ENCODE data around the gene NAA15.
"Not testable (repeated sequence)": the region's sequence is repeated elsewhere in the genome, so short reads cannot be mapped to it uniquely, and the experiment has no call there.

NAA15 gene

GRCh38 chr4:139301113-139301820, at the start of gene NAA15:
Gene NAA15 (plus strand): TSS chr4:139301505. CDS start chr4:139301778, 273 bp downstream.
- in situ Hi-C loops (cut with MboI; ENCODE audit: low pct_unique_long_range_greater_than_20kb, low sequenced_read_pairs): no loop called here
- DNase-seq: peak; percentile 99

- DNase-seq: no peak
Measured at GRCh38 chr4:139253046-139253445, 48.3 kb upstream of the NAA15 start.

GRCh38 chr4:139253713-139254112, 47.6 kb upstream of the NAA15 start:
- in situ Hi-C loops (cut with MboI; ENCODE audit: low pct_unique_long_range_greater_than_20kb, low sequenced_read_pairs): no loop called here
- no peak for DNase-seq

More at GRCh38 chr4:139253046-139253445, 48.3 kb upstream of the NAA15 start:
- in situ Hi-C loops (cut with MboI; ENCODE audit: low pct_unique_long_range_greater_than_20kb, low sequenced_read_pairs): no loop called here

GRCh38 chr4:139255581-139255980, 45.7 kb upstream of the NAA15 start:
- in situ Hi-C loops (cut with MboI; ENCODE audit: low pct_unique_long_range_greater_than_20kb, low sequenced_read_pairs): not testable (repeated sequence)

GRCh38 chr4:139256349-139256748, 45.0 kb upstream of the NAA15 start:
- no peak for DNase-seq
- in situ Hi-C loops (cut with MboI; ENCODE audit: low pct_unique_long_range_greater_than_20kb, low sequenced_read_pairs): no loop called here

More at GRCh38 chr4:139255581-139255980, 45.7 kb upstream of the NAA15 start:
- not testable (repeated sequence) for DNase-seq

- no peak for DNase-seq
- in situ Hi-C loops (cut with MboI; ENCODE audit: low pct_unique_long_range_greater_than_20kb, low sequenced_read_pairs): no loop called here
Measured at GRCh38 chr4:139265654-139266053, 35.7 kb upstream of the NAA15 start.

GRCh38 chr4:139266208-139266582, 35.1 kb upstream of the NAA15 start:
- in situ Hi-C loops (cut with MboI; ENCODE audit: low pct_unique_long_range_greater_than_20kb, low sequenced_read_pairs): no loop called here
- DNase-seq: no peak

- in situ Hi-C loops (cut with MboI; ENCODE audit: low pct_unique_long_range_greater_than_20kb, low sequenced_read_pairs): no loop called here
- DNase-seq: peak; percentile 81
Measured at GRCh38 chr4:139266583-139267257, 34.6 kb upstream of the NAA15 start.

- no peak for DNase-seq
- in situ Hi-C loops (cut with MboI; ENCODE audit: low pct_unique_long_range_greater_than_20kb, low sequenced_read_pairs): no loop called here
Measured at GRCh38 chr4:139267301-139267700, 34.0 kb upstream of the NAA15 start.

- in situ Hi-C loops (cut with MboI; ENCODE audit: low pct_unique_long_range_greater_than_20kb, low sequenced_read_pairs): no loop called here
- no peak for DNase-seq
Measured at GRCh38 chr4:139273835-139274234, 27.5 kb upstream of the NAA15 start.

- DNase-seq: no peak
- in situ Hi-C loops (cut with MboI; ENCODE audit: low pct_unique_long_range_greater_than_20kb, low sequenced_read_pairs): no loop called here
Measured at GRCh38 chr4:139274790-139275189, 26.5 kb upstream of the NAA15 start.

GRCh38 chr4:139275281-139275735, 26.0 kb upstream of the NAA15 start:
- in situ Hi-C loops (cut with MboI; ENCODE audit: low pct_unique_long_range_greater_than_20kb, low sequenced_read_pairs): no loop called here

GRCh38 chr4:139278485-139278884, 22.8 kb upstream of the NAA15 start:
- DNase-seq: no peak
- in situ Hi-C loops (cut with MboI; ENCODE audit: low pct_unique_long_range_greater_than_20kb, low sequenced_read_pairs): no loop called here

More at GRCh38 chr4:139275281-139275735, 26.0 kb upstream of the NAA15 start:
- no peak for DNase-seq

GRCh38 chr4:139278912-139279759, 22.2 kb upstream of the NAA15 start:
- in situ Hi-C loops (cut with MboI; ENCODE audit: low pct_unique_long_range_greater_than_20kb, low sequenced_read_pairs): no loop called here
- DNase-seq: no peak

GRCh38 chr4:139279760-139280620, 21.3 kb upstream of the NAA15 start, which contains the start of gene MGARP:
Gene MGARP (minus strand): TSS chr4:139280225. CDS start chr4:139280158, 67 bp downstream.
- in situ Hi-C loops (cut with MboI; ENCODE audit: low pct_unique_long_range_greater_than_20kb, low sequenced_read_pairs): no loop called here

GRCh38 chr4:139282065-139282720, 19.1 kb upstream of the NAA15 start:
- in situ Hi-C loops (cut with MboI; ENCODE audit: low pct_unique_long_range_greater_than_20kb, low sequenced_read_pairs): no loop called here
- no peak for DNase-seq

More at GRCh38 chr4:139279760-139280620, 21.3 kb upstream of the NAA15 start, which contains the start of gene MGARP:
- DNase-seq: no peak

- in situ Hi-C loops (cut with MboI; ENCODE audit: low pct_unique_long_range_greater_than_20kb, low sequenced_read_pairs): no loop called here
- DNase-seq: no peak
Measured at GRCh38 chr4:139282721-139283075, 18.6 kb upstream of the NAA15 start.

GRCh38 chr4:139286186-139286698, 15.1 kb upstream of the NAA15 start:
- no peak for DNase-seq
- in situ Hi-C loops (cut with MboI; ENCODE audit: low pct_unique_long_range_greater_than_20kb, low sequenced_read_pairs): no loop called here

All from KBM-7 (cell line).